Pancreas (tissue), 10 donors: Measurements from ENCODE around the gene THSD1. TPM values are rescaled to one million over a fixed set of nuclear protein-coding genes. Genes with fewer than 3 reads are reported as not detected.
"Not testable (repeated sequence)": the region's sequence is repeated elsewhere in the genome, so short reads cannot be mapped to it uniquely, and the experiment has no call there.

Experiments
- ATAC-seq, 4 donors: fragments of 200-7000 bp; cut with Tn5 transposase; one replicate each; pipeline versions ENCODE4 v1.8.0 to v1.9.1; 2020; ENCODE audit warnings: mild to moderate bottlenecking in 4 of 4, moderate library complexity in 4 of 4
- DNase-seq, 6 donors: peaks; one replicate each; pipeline ENCODE4 v3.0.0-alpha.2; 2020
- FAIRE-seq: peaks from 2 replicates; lab custom pipeline; 2012; peaks lifted over from hg19 to GRCh38; lab: Jason Lieb, UNC
- H3K27ac ChIP-seq, 4 donors: fragments of 200-600 bp; sonication (generic); 1 replicate in 3 of 4; 2 replicates in 1 of 4; pipeline versions ENCODE4 v1.5.0 to v1.8.0; 2020
- H3K27me3 ChIP-seq, 4 donors: fragments of 200-600 bp; one replicate each; pipeline ENCODE4 v1.8.0; 2021
- H3K36me3 ChIP-seq, 3 donors: fragments of 200-600 bp; sonication (generic) in 1 of 3; one replicate each; pipeline versions ENCODE4 v1.5.0 to v1.8.0; 2020 to 2021
- H3K4me1 ChIP-seq, 3 donors: fragments of 200-600 bp; one replicate each; pipeline ENCODE4 v1.8.0; 2021
- H3K4me3 ChIP-seq, 4 donors: fragments of 200-600 bp; sonication (generic) in 2 of 4; one replicate each; pipeline versions ENCODE4 v1.5.0 to v1.8.0; 2020 to 2021
- H3K9me3 ChIP-seq, 4 donors: fragments of 200-600 bp; one replicate each; pipeline ENCODE4 v1.8.0; 2021
- WGBS, 2 donors: extraction: QIAGEN DNeasy Blood & Tissue Kit; methylation state at CpG; one replicate each; pipeline ENCODE4 v1.1.7; 2013; 5-methylcytosine and 5-hydroxymethylcytosine counted together
- intact Hi-C, 3 donors: fragments of 100-400 bp; cut with DNase I; formaldehyde crosslinking; loops; one replicate each; pipeline versions ENCODE4 v1.11.1 to v1.14.2; 2022
- polyA plus RNA-seq, 2 donors: library from polyadenylated mRNA; stranded (reverse); fragments of 200-250 nt; gene quantifications; one replicate each; pipeline ENCODE4 v1.2.3, GENCODE V29; 2013
- total RNA-seq, 6 donors: library from RNA; stranded (reverse); fragmentation: NEBNext Ultra II Directional in 4 of 6; extraction: Animal tissue kit (Norgen Biotek cat#: 25700) in 4 of 6; gene quantifications; one replicate each; pipeline versions ENCODE4 v1.2.1 to v1.2.4, GENCODE V29; 2021 to 2023
- TF ChIP-seq, protein P1 (sequence below), 4 donors: fragments of 200-600 bp; sonication (generic) in 3 of 4; IDR thresholded peaks; one replicate each; pipeline versions ENCODE4 v1.5.0 to v1.8.0; 2021; ENCODE audit warnings: antibody characterized with exemption in 4 of 4
- donor health status: healthy with polysubstance abuse.
- donor health status: DM: no; HTN: no; CAD: no; lungs with moderate emphysema.
- donor health status: DM: no; HTN: no; CAD: no.
- donor health status: control.
- donor health status: control.
- donor health status: Bipolar disorder and iron deficiency.
- donor health status: DM: yes; HTN: yes; CAD: no.
- donor health status: DM: no; HTN: no; CAD: no.
- donor health status: DM: no; HTN: no; CAD: no.
- donor health status: DM: yes; HTN: yes; CAD: no.

Gene THSD1
- total and polyA plus RNA-seq, 8 donors, result 0.41 to 1.9 (median 1.0) TPM

DNA sequence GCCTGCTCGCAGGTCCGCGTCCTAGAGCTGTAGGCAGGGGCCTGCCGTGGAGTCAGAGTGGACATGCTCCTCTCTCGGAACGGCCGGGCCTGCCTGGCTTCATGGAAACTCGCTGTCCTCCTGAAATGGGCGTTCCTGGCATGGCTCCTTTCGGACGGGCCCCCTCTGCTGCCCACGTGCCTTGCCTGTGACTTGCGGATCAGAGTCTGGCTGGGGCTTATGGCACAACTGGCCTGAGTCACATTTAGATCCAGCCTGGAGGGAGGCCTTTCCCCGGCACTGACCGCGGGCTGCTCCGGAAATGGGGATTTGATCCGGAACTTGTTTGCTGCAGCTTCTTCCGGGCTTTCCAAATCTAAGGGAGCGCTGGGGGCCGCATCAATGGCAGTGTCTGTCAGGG, 28.1 kb downstream of the THSD1 start:
- no peaks in the 10 kb centered on the region for H3K9me3 ChIP-seq
- DNase-seq (no peak), ATAC-seq (no peak), FAIRE-seq (no peak)
- H3K27me3 ChIP-seq, result no peaks in the 10 kb centered on the region
- TF ChIP-seq, protein P1, sequence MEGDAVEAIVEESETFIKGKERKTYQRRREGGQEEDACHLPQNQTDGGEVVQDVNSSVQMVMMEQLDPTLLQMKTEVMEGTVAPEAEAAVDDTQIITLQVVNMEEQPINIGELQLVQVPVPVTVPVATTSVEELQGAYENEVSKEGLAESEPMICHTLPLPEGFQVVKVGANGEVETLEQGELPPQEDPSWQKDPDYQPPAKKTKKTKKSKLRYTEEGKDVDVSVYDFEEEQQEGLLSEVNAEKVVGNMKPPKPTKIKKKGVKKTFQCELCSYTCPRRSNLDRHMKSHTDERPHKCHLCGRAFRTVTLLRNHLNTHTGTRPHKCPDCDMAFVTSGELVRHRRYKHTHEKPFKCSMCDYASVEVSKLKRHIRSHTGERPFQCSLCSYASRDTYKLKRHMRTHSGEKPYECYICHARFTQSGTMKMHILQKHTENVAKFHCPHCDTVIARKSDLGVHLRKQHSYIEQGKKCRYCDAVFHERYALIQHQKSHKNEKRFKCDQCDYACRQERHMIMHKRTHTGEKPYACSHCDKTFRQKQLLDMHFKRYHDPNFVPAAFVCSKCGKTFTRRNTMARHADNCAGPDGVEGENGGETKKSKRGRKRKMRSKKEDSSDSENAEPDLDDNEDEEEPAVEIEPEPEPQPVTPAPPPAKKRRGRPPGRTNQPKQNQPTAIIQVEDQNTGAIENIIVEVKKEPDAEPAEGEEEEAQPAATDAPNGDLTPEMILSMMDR (IDR thresholded peaks at IDR 0.05), result no peak
- no peak overlapping the region for H3K27ac ChIP-seq
- H3K4me3 ChIP-seq, result no peak overlapping the region
- H3K36me3 ChIP-seq, result no peaks in the 10 kb centered on the region
- no peaks in the 10 kb centered on the region for H3K4me1 ChIP-seq
- intact Hi-C loops, result no loop called here
- 92 to 98% methylated on average over 21 of the region's 21 CpGs for WGBS, 2 donors

GRCh38 chr13:52374873-52375411, 31.0 kb downstream of the THSD1 start:
- no peak overlapping the region for H3K4me3 ChIP-seq
- H3K27me3 ChIP-seq, result no peaks in the 10 kb centered on the region
- no peaks in the 10 kb centered on the region for H3K36me3 ChIP-seq
- H3K27ac ChIP-seq, result no peak overlapping the region
- no peaks in the 10 kb centered on the region for H3K4me1 ChIP-seq
- no peaks in the 10 kb centered on the region for H3K9me3 ChIP-seq
- 37 to 38% methylated on average over 1 of the region's 1 CpG for WGBS, 2 donors
- ATAC-seq, result no peak
- DNase-seq, result no peak
- intact Hi-C loops, result no loop called here
- TF ChIP-seq, protein P1 (IDR thresholded peaks at IDR 0.05), result no peak
- no peak for FAIRE-seq

- H3K27me3 ChIP-seq, result no peaks in the 10 kb centered on the region
- DNase-seq (no peak), FAIRE-seq (no peak), ATAC-seq (no peak)
- H3K4me3 ChIP-seq, result no peak overlapping the region
- TF ChIP-seq, protein P1 (IDR thresholded peaks at IDR 0.05), result no peak
- H3K36me3 ChIP-seq, result no peaks in the 10 kb centered on the region
- H3K27ac ChIP-seq, result no peak overlapping the region
- 79 to 82% methylated on average over 4 of the region's 4 CpGs for WGBS, 2 donors
- intact Hi-C loops, result no loop called here
- no peaks in the 10 kb centered on the region for H3K9me3 ChIP-seq
- no peaks in the 10 kb centered on the region for H3K4me1 ChIP-seq
Observed at GRCh38 chr13:52374389-52374788, 31.6 kb downstream of the THSD1 start.

GRCh38 chr13:52373277-52373676, 32.7 kb downstream of the THSD1 start:
- 88 to 90% methylated on average over 1 of the region's 1 CpG for WGBS, 2 donors

GRCh38 chr13:52371736-52372247, 34.2 kb downstream of the THSD1 start:
- no peak for ATAC-seq
- Histone ChIP-seq H3K27me3 (no peaks in the 10 kb centered on the region), H3K9me3 (no peaks in the 10 kb centered on the region), H3K36me3 (no peaks in the 10 kb centered on the region), H3K27ac (no peak overlapping the region), H3K4me1 (no peaks in the 10 kb centered on the region), H3K4me3 (no peak overlapping the region)
- TF ChIP-seq, protein P1 (IDR thresholded peaks at IDR 0.05), result no peak
- no peak for FAIRE-seq
- intact Hi-C loops, result no loop called here
- no peak for DNase-seq
- WGBS, 2 donors, result 48 to 49% methylated on average over 3 of the region's 3 CpGs

More at GRCh38 chr13:52373277-52373676, 32.7 kb downstream of the THSD1 start:
- H3K9me3 ChIP-seq, H3K36me3 ChIP-seq, H3K4me3 ChIP-seq, FAIRE-seq, H3K4me1 ChIP-seq, H3K27ac ChIP-seq, ATAC-seq, H3K27me3 ChIP-seq, intact Hi-C loops, DNase-seq: not testable (repeated sequence)
